Stimulated activated CD8-positive, alpha-beta memory T cell treated with anti-CD3 and anti-CD28 coated beads, Interleukin-7, amount 100 ng/mL, for 48 hours (primary cell): Measurements from ENCODE around the gene ZSWIM1.
"Not testable (repeated sequence)": the region's sequence is repeated elsewhere in the genome, so short reads cannot be mapped to it uniquely, and the experiment has no call there.

Experiments
- DNase-seq, 2 donors: peaks; one replicate each; pipeline ENCODE4 v3.0.0-alpha.2; 2020; ENCODE audit warnings: low read depth in 1 of 2; ENCODE audit errors: extremely low read depth in 1 of 2

The ZSWIM1 gene

DNA sequence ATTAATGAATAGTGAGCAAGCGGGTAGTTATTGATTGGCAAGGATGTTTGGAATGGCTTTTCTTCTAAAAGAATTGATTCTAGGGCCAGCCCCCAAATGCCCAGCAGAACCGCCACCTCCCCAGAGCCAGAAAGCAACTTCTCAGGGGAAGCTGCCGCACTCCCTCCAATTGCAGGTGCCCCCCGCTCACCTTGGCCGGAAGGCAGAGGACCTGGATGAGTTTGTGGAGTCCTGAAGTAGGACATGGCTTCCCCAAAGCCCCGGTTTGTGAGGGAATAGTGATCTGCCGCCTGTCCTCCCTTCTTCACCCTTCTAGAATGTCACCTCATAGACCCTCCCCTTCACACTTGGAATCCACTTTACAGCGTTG, 6.3 kb downstream of the ZSWIM1 start, which contains the start of gene SPATA25:
Gene SPATA25 (minus strand): TSS at position 277 of the 370 bp plus-strand sequence. CDS start 32 bp downstream, at position 245.
- no peak for DNase-seq

DNA sequence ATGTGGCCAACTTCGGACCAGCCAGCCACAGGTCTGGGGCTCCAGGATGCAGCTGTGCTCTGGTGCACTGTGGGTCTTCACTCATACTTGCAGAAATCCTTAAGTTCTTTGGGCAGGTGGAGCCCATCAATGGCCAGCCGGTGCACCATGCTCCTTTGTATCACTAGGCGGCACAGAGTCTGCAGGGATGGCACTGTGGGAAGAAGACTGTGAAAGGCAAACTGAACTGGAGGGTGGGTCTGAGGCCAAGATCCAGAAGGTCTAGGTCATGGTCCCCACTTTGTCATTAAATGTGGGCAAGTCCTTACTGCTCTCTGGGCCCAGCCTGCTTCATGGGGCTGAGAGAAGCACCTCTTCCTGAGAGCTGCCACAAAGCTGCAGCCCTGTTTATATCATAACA, 7.7 kb downstream of the ZSWIM1 start:
- DNase-seq = no peak

DNA sequence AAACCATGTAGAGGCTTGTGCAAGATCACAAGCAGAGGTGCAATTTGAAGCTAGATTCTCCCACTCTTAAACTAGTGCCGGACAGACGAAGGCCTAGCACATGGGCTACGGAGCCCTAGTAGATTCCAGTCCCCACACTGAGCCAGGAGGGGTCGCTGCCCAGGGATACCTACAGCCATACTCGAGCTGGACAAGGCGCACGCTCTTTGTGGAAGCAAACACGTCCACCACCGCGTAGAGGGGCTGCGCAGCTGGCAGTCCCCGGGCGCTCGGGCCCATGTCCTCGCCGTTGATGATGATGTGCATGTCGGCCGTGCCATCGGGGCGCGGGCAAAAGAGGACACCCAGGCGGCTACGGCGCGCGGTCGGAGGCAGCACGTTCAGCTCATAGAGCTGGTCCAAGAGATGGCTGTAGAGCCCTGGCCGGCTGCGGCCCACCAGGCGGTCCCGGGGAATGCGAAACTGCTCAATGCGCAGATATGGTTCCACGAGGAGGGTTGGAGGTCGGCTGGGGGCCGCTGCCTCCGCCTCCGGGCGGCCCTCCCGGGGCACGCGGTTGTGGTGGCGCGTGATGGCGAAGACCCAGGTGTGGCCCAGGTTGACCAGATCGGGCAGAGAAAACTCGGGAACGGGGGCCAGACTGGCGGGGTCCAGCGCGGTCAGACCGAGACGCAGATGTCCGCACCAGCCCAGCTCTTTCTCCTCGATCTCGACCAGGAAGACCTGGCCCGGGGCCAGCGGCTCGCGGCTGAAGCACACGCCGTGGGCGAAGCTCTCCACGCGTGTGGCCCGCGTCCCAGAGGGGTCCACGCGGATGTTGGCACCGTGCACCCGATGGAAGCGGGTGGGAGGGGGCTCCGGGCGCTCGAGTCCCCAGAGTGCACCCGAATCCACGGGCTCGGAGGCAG, 9.3 kb downstream of the ZSWIM1 start:
- peak in 1 of 2 donors; percentile 37 for DNase-seq

DNA sequence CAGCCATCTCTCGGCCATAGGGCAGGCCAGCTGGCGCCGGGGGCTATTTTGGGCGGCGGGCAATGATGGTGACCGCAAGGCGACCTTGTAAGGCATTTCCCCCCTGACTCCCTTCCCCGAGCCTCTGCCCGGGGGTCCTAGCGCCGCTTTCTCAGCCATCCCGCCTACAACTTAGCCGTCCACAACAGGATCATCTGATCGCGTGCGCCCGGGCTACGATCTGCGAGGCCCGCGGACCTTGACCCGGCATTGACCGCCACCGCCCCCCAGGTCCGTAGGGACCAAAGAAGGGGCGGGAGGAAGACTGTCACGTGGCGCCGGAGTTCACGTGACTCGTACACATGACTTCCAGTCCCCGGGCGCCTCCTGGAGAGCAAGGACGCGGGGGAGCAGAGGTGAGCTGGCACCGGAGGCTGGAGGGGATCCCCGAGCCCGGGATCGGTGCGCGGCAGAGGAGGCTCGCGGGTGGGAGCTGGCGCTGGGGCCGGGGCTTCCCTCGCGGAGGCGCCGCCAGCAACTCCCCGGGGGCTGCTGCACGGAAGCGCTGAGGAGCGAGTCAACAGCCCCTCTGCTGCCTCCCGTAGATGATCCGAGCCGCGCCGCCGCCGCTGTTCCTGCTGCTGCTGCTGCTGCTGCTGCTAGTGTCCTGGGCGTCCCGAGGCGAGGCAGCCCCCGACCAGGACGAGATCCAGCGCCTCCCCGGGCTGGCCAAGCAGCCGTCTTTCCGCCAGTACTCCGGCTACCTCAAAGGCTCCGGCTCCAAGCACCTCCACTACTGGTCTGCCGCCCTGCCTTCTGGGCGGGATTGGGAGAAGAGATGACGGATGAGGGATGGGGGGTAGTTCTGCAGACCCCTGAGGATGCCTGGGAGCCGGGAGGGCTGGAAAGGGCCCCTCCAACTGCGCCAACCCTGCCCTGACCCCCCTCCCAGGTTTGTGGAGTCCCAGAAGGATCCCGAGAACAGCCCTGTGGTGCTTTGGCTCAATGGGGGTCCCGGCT, 10.3 kb downstream of the ZSWIM1 start, which contains the start of the genes CTSA and NEURL2:
Gene CTSA (plus strand): TSS at position 351 of the 999 bp plus-strand sequence. CDS start 234 bp downstream, at position 585.
Gene NEURL2 (minus strand): TSS at position 224 of the 999 bp plus-strand sequence. CDS start 217 bp downstream, at position 7.
- peak; percentile 70 to 82 for DNase-seq

DNA sequence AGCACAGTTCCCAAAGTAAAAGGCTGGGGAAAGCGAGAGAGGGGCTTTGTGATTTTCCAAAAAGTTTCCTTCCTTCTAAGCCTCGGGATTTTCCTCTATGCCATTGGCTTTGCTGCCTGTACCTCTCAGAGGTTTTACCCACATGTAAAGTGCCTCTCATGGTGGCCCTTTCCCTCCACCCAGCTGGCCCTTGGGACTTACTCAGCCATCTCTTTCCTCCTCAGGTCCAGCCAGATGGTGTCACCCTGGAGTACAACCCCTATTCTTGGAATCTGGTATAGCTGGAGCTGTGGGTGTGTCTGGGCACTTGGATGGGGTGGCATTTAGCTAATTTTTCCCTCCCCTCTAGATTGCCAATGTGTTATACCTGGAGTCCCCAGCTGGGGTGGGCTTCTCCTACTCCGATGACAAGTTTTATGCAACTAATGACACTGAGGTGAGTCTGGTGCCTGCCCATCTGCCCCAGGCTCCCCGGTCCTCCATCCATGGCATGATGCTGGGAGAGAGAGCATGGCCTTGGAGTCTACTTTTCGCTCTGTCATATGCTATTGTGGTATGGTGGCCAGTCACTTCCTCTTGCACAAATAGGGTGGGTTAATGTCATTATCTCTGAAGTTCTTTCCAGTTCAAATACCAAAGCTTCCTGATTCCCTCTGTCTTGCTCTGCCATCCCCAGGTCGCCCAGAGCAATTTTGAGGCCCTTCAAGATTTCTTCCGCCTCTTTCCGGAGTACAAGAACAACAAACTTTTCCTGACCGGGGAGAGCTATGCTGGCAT, 11.2 kb downstream of the ZSWIM1 start:
- no peak for DNase-seq

DNA sequence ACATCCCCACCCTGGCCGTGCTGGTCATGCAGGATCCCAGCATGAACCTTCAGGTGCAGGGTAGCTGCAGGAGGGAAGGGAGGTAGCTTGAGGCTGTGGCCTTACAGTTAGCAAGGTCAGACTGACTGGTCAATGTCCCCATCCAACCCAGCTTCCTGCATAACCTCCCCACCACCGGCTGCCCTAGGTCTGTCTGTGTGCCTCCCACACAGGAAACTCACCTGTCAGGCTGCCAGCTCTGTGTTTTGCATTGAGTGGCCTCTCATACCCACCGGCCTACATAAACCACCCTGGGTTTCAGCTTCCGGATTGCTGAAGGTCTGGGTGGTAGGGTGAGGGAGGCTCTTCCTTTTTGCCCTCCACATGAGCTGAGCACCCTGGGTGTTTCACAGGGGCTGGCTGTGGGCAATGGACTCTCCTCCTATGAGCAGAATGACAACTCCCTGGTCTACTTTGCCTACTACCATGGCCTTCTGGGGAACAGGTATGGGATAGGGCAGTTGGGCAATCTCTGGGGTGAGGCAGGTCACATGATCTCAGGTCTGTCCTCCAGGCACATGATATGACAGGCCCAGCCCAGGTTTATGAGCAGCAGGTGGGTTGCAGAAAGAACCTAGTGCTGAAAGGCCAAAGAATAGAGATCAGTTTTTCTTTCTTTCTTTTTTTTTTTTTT, 11.9 kb downstream of the ZSWIM1 start:
- peak in 1 of 2 donors; percentile 33 for DNase-seq

DNA sequence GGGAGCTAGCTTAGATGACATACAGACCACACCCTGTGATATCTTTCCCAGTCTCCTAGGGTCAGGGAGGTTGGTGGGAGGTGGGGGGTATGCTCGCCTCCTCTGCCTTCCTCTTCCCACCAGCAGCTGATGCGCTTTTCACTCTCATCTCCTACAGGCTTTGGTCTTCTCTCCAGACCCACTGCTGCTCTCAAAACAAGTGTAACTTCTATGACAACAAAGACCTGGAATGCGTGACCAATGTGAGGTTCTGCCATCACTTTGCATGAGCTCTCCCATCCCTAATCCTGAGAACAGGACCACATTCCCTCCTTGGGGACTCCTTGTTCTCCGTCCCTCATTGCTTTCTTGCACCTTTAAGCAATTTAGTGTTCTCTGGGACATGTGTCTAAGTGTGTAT, 12.8 kb downstream of the ZSWIM1 start:
- no peak for DNase-seq

DNA sequence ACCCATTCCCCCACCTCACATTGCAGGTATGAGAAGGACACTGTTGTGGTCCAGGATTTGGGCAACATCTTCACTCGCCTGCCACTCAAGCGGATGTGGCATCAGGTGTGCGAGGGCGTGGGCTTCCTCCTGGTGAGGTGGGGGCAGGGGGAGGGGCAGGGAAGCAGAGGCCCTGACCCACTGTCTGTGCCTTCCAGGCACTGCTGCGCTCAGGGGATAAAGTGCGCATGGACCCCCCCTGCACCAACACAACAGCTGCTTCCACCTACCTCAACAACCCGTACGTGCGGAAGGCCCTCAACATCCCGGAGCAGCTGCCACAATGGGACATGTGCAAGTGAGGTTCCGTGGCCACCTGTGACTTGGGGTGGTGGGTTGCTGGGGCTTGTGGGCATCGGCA, 13.8 kb downstream of the ZSWIM1 start:
- DNase-seq = no peak

DNA sequence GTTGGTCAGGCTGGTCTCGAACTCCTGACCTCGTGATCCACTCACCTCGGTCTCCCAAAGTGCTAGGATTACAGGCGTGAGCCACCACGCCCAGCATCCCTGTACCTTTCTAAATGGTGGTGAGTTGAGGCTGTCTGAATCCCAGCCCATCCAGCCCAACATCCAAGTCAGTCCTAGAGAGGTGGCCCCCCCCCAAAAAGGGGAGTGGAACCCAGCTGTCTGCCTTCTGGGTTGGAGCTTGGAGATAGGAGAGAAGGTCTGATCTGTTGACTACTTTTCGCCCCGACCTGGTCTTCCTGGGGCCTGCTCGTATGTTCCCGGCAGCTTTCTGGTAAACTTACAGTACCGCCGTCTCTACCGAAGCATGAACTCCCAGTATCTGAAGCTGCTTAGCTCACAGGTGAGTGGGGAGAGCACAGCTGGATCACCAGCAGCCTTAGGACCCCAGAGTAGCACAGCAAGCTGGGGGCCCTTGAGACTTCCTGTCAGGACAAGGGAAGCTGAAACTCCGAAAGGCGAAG, 15.7 kb downstream of the ZSWIM1 start:
- DNase-seq = no peak

DNA sequence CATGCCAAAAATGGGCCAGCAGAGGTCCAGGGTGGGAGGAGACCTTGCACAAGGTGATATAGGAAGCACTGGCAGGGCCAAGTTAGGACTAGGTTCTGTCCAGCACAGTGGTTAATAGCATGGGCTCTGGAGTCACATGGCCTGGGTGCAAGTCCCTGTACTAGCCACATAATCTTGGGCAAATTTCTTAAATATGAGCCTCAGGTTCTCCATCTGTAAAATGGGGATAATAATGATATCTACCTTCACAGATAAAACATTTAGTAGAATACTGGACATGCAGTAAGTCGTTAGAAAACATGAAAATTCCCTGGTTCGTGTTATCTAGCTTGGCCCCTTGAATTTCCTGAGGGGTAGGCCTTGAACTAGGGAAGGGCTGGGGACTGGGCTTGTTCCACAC, 16.3 kb downstream of the ZSWIM1 start:
- DNase-seq = no peak

DNA sequence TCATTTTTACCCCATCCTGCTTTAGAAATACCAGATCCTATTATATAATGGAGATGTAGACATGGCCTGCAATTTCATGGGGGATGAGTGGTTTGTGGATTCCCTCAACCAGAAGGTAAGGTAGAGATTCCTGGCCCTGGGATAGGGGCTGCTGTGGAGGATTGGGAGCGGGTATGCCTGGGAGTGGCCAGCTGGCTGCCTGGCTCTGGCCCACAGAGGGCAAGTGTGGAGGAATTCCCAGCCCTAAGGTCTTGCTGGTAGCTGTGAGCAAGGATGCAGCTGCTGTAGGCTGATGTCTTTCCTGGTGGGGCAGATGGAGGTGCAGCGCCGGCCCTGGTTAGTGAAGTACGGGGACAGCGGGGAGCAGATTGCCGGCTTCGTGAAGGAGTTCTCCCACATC, 16.7 kb downstream of the ZSWIM1 start:
- no peak for DNase-seq

DNA sequence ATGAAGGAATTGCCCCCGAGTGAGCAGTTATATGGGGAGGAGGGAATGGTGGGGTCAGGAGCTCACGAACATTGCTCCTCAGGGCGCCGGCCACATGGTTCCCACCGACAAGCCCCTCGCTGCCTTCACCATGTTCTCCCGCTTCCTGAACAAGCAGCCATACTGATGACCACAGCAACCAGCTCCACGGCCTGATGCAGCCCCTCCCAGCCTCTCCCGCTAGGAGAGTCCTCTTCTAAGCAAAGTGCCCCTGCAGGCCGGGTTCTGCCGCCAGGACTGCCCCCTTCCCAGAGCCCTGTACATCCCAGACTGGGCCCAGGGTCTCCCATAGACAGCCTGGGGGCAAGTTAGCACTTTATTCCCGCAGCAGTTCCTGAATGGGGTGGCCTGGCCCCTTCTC, 17.3 kb downstream of the ZSWIM1 start:
- no peak for DNase-seq

DNA sequence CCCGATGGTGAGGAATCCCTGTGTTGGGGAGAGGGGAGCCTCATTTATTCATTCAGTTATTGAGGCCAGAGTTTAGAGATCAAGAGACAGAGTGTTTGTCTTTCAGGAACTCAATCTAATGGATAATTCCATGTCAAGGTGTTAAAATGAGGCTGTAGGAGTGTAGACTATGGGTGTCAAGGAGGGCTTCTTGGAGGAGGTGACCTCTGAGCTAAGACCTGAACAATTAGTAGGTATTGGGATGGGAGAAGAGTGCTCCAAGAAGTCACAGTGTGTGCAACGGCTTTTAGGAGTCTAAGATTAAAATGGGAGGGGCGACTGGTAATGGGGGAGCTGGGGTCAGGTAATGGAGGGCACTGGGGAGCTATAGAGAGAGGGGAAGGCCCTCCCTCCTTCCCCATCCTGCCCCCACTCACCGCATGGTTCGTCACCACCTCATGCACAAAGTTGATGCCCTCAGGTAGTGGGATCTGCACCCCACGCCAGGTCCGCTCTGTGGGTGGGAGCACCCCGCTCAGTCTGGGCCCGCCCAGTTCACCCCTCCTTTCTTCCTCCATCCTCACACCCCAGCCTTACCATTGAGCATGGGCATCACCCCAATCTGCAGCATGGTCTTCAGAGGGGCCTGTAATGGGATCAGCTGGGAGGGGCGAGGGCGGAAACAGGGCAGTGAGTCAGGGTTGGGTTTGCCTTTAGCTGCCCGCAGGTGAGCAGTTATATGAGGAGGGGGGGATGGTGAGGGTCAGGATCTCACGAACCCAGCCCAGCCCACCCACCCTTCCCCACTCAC, 18.2 kb downstream of the ZSWIM1 start:
- DNase-seq = no peak

DNA sequence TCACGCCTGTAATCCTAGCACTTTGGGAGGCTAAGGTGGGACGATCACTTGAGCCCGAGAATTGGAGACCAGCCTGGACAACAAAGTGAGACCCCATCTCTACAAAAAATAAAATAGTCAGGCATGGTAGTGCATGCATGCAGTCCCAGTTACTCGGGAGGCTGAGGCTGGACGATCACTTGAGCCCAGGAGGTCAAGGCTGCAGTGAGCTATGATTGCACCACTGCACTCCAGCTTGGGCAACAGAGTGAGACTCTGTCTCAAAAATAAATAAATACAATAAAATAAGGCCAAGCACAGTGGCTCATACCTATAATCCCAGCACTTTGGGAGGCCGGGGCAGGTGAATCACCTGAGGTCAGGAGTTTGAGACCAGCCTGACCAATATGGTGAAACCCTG, 20.3 kb downstream of the ZSWIM1 start:
- not testable (repeated sequence) for DNase-seq

DNA sequence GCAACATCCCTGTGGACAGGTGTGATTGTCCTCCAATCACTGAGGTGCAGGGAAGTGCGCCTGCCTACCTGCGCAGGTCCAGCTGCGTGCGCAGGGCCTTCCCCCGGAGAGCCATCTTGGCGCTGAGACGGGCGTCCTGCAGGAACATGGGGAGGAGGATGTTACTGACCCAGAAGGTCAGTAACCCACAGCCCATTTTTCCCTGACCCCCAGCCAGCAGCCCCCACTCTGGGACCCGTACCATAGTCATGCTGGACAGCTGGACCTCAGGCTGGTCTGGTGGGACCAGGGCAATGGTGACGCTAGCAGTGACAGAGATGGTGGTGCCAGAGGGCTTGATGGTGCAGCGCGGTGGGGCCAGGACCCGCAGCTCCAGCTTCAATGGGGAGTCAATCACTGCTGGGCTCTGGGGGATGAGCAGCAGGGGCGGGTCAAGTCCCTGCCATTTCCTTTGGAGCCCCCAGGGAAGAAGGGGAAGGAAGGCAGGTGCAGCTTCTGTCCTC, 21.2 kb downstream of the ZSWIM1 start:
- no peak for DNase-seq

DNA sequence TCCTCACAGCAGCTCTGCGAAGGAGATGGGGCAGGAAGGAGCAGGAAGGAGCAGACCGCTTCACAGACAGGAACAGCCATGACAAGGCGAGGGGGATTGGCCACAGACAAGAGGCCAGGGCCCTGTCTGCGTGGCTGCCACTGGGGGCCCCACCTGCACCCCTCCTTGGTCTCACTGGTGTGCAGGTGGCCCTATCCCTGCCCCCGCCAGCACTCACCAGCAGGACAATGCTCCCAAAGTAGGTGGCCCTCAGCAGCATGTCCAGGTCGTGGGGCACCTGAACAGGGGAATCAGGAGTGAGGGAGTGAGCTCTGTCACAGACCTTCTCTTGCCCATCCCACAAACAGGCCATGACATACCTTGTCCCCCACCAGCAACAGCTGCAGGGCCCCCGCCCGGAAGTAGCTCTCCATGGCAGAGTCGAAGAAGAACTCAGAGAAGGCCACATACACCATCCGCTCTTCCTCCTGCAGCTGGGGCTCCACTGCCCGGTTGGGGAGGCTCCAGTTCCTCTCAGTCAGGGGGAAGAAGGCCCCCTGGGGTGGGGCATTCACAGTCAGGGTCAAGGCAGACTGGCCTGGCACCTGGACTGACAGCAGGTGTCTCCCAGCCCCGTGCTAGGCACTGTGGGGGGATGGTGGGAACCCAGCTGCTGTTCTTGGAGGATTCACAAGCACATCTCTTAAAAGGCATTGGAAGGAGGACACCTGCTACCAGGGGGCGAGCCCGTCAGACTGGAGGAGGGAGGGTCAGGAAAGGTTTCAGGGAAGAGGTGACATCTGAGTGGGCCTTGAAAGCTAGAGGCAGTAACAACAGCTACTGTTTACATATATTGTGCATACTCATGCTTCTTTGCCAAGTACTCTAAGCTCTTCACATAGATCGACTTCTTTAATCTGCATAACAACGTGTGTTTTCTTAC, 23.8 kb downstream of the ZSWIM1 start:
- DNase-seq = no peak

DNA sequence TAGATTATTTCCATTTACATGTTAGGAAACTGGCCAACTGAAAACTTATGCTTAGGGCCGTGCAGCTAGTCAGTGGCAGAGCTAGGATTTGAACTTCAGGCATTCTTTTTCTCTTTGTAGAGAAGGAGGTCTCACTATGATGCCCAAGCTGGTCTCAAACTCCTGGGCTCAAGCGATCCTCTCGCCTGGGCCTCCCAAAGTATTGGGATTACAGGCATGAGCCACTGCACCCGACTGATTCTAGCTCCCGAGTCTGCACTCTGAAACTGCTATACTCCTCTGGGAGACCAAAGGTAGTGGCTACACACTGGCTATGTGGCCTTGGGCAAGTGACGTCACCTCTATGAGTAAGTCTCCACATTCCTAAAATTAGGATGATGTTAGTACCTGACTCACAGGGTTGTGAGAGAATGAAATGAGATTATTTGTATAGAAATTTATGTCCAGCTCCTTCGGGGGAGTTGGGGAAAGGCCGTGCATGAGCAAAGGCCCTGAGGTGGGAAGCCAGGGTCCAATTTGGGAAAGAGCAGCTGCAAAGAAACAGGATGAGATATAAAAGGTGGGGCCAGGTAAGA, 24.6 kb downstream of the ZSWIM1 start:
- no peak for DNase-seq
